Epidermal melanocyte (primary cell): Measurements from ENCODE around the gene LYSMD3.

ENCODE experiments used
- DNase-seq: peaks from one replicate; pipeline ENCODE4 v3.0.0; 2011; ENCODE audit warnings: low spot score; ENCODE audit not compliant: insufficient read length

The LYSMD3 gene

GRCh38 chr5:90548069-90548593, 18.7 kb upstream of the LYSMD3 start:
- no peak for DNase-seq

- DNase-seq = no peak
These were observed 17.7 kb upstream of the LYSMD3 start for GRCh38 chr5:90547072-90547536.

DNA sequence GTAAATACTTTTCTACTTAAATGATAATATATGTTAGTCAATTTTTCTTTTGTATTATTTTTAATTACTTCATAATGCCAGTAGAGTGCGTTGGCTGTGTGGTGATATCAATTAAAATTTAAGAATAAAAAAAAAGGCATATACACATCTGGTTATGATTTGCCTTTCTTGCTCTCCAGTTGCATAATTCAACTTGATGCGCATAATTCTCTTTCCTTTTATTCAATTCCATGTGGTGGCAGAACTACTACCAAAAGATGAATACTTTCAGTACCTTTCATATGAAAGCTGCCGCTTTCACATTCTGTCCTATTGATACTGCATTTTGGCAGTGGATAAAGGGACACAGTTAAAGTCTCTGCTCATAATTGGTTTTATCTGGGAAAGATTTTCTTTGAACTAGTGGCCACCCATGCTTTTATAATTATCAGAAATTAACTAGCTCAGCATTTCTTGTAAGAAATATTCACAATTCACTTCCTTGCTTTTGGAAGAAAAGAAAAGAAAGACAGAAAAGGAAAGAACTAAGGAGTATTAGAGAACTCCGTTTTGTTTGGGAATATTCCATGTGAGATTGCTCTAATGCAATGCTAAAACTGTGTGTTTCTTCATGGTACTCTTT, 16.9 kb upstream of the LYSMD3 start:
- DNase-seq = no peak

GRCh38 chr5:90545511-90545910, 16.1 kb upstream of the LYSMD3 start:
- DNase-seq = no peak

- DNase-seq = no peak
These were observed 13.6 kb upstream of the LYSMD3 start for GRCh38 chr5:90542827-90543519.

GRCh38 chr5:90534922-90535321, 5.5 kb upstream of the LYSMD3 start:
- DNase-seq = no peak

DNA sequence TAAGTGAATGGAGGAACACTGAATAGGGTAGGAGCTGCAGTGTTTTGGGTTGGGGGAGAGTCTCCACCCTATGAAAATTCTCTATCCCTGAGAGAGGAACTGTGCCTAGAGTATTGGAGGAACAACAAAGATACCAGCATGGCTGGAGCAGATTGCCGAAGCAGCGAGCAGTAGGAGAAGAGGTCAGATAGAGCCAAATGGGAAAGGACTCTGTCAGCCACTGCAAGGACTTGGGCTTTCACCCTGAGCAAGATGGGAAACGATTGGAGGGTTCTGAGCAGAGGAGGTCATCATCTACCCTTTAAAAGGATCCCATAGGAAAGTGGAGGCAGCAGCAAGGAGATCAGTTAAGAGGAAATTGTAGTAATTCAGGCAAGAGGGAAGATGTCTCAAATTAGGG, 4.4 kb upstream of the LYSMD3 start:
- DNase-seq = no peak

GRCh38 chr5:90530736-90531487, 1.5 kb upstream of the LYSMD3 start:
- DNase-seq = no peak

DNA sequence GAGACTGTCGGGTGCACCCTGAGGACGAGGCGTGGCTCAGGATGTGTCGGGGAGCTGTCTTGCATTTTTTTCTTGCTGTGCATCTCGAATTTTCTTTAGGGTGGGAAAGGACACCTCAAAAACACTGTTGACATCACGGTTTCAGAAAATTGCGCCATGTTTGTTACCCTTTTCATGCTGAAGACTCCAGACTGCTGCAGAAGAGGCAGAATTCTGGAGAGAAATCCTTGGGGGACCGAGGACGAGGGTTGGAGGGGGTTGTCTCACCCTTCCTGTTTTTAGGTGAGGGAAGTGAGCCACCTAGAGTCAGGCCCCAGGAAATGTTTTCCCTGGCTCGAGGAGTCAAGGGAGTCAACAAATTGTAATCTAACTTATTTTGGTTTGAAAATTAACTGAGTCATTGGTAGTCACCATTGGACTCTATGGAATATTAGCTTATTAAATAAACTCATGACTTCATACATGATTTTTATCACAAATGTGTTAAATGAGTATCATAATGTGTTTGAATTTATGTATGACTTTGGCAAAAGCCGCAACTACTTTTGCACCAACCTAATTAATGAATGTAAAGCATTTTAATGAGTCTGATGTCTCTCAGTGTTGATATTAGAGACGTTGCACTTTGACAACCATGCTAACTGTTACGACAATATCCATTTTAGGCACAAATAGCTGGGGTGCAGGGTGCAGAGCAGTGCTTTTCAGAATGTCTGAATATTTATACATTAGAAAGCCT, 724 bp upstream of the LYSMD3 start:
- no peak for DNase-seq

DNA sequence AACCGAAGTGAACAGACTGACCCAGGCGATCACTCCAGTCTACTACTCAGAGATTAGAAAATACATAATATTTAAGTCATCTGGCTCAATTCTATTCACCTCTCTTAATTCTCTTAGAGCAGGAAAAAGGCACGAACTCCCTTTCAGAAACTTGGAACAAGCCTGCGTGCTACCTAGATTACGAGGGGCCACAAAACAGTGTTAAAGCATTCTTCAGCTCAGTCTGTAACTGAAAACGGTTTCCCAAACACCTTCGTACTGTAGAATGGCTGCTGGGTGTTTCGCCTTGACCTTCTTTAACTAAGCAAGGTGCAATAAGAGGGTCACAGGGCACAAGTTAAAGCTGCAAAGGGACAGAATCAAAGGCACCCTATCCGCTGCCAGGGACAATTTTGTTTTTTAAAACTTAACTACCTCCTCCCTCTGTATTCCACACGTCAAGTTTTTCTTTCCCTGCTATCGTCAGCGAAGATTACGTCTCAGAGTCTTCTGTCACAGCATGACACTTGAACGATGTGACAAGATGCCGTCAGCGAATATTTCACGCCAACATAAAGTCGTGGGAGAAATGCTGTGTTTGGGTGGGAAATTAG, 687 bp downstream of the LYSMD3 start:
- DNase-seq = no peak

DNA sequence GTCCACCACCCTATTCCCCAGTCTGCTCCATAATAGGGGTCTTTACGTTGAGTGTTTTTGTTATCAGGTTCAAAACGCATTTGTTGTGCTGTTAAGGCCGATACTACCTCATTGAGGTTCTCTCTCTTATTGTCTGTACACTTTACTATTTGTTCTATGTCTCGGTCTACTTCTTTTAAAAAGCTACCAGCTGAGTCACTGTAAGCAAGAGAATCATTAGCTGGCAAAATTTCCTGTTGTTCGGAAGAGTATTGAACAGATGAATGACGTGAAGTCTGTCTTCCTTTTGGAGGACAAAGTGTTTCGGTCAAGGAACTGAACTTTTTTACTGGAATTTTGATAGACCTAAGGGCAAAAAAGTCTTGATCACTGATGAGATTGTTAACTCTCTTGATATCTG, 10.3 kb downstream of the LYSMD3 start:
- no peak for DNase-seq

DNA sequence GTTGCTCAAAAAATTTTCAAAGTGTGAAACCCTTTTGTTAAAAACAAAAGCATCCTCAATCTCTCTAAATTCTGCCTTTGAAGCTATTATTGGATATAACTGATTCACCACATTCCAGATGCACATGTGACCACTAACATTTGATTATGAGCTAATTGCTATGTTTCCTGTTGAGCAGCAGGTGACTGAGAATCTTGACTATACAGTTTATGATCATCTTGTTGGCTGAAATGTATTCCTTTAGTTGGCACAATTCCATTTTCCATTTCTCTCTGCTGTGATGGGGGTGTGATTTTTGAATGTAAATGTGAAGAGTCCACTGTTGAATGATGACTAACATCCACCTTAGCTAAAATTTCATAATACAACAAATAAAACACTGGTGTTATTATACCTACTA, 10.7 kb downstream of the LYSMD3 start:
- DNase-seq = no peak

DNA sequence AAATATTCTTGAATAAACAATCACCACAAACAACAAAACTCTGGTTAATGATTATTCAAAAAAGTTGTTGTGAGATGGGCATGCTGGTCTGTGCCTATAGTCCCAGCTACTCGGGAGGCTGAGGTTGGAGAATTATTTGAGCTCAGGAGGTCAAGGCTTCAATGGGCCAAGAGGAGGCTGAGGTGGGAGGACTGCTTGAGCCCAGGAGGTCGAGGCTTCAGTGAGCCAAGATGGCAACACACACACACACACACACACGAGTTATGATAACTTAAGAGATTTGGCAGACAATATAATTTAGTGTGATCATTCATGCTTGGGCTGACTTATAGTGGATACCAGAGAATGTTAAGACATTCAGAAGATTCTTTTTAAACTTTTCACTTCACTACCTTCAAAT, 14.9 kb downstream of the LYSMD3 start:
- no peak for DNase-seq

GRCh38 chr5:90510438-90510837, 18.9 kb downstream of the LYSMD3 start:
- no peak for DNase-seq

DNA sequence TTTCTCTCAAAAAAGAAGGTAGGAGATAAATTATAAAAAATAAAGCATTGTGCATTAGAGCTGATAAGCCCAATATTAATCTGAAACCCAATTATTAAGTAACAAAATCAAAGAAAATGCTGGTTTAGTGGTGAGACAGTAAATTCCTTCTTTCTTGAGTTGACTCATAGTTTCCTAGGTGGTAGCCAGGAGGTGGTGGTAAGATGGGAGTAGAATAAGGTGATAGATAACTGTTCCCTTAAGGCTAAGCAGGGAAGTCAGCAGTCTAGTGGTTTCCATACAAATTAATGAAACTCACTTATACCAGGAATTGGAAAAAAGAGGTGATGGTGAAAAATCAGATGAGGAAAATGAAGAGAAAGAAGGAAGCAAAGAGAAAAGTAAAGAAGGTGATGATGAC, 23.2 kb downstream of the LYSMD3 start:
- DNase-seq = no peak

- no peak for DNase-seq
These were observed 24.6 kb downstream of the LYSMD3 start for GRCh38 chr5:90504743-90505142.

DNA sequence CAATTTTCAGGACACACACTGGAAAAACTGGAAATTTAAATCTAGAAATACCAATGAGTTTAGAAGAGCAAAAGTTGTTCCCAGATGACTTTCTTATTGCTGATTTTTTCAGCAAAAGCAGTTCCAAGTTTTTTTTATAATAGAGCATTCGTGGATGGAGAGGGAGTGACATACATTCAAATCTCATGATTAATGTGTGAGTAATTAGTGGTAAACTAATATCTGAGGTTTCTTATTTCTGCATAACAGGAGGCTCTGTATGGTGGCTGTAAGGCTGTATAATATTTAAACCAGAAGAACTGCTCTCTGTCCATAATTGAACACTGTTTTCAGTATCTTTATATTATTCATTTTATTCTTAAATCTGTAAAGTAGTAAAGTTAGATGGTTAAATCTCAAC, 25.8 kb downstream of the LYSMD3 start:
- DNase-seq = no peak

GRCh38 chr5:90495146-90495545, 34.2 kb downstream of the LYSMD3 start:
- no peak for DNase-seq

- DNase-seq = no peak
These were observed 35.3 kb downstream of the LYSMD3 start for GRCh38 chr5:90494043-90494442.

DNA sequence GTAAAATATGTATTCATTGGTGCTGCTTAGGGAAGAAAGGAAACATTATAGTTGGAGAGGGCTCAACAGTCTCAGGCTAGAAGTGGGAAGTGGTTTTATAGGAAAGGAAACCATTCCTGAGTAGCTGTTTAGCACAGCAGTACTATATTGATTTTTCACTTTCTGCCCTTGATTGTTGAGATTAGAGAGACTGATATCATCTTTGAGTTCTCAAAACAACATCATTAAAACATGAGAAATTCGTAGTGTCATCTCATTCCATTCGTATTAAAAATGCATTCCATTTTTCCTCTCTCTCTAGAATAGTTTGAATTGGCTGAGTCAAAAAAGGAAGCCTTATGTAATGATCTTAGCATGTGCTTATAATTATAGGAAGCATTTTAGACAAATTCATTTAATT, 40.6 kb downstream of the LYSMD3 start:
- DNase-seq = no peak

DNA sequence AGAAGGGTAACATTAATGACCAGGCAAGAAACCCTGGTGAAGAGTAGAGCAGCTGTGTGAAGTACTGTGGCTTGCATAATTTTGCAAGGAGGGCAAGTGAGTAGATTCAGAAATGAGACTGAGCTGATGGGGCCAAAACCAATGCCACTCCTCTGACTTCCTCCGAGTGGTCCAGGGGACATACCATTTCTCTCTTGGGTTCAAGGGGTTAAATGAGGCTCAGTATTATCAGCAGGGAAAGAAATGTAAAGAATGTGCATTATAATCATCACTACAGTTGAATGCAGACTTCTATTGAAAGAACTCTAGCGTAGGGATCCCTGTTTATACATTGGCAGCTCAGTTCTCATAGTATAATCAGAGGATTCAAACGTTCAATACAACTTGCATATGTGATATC, 44.8 kb downstream of the LYSMD3 start:
- no peak for DNase-seq
